Calu3 (cell line): ENCODE data around the gene LYPD3. TPM values are rescaled to one million over a fixed set of nuclear protein-coding genes. Genes with fewer than 3 reads are reported as not detected.

Source experiments
- BruUV-seq: library from RNA; stranded (reverse); fragments of 400-500 nt; replicated peaks from 2 replicates; lab custom pipeline; 2021; lab: Mats Ljungman, UMichigan
- CTCF ChIA-PET: fragments of 300-600 bp; sonication (Branson Sonifier 250); formaldehyde crosslinking; loops from one replicate; lab custom pipeline; 2022; ENCODE audit warnings: antibody characterized with exemption; lab: Charles Lee
- DNase-seq: peaks from one replicate; pipeline ENCODE4 v3.0.0; 2022
- H3K27ac Mint-ChIP-seq: one replicate; pipeline ENCODE4 v1.8.0; 2022; ENCODE audit warnings: mixed read lengths; ENCODE audit not compliant: unreplicated experiment
- H3K27me3 Mint-ChIP-seq: one replicate; pipeline ENCODE4 v1.8.0; 2022; ENCODE audit warnings: mixed read lengths; ENCODE audit not compliant: unreplicated experiment
- H3K36me3 Mint-ChIP-seq: one replicate; pipeline ENCODE4 v1.8.0; 2022; ENCODE audit warnings: mild to moderate bottlenecking, moderate library complexity, mixed read lengths; ENCODE audit not compliant: insufficient read depth, unreplicated experiment
- H3K4me1 Mint-ChIP-seq: one replicate; pipeline ENCODE4 v1.8.0; 2022; ENCODE audit warnings: mild to moderate bottlenecking, low read depth, mixed read lengths; ENCODE audit not compliant: unreplicated experiment
- H3K4me3 Mint-ChIP-seq: one replicate; pipeline ENCODE4 v1.8.0; 2022; ENCODE audit warnings: mild to moderate bottlenecking, low read depth, moderate library complexity, mixed read lengths; ENCODE audit not compliant: unreplicated experiment
- H3K9me3 Mint-ChIP-seq: one replicate; pipeline ENCODE4 v1.8.0; 2022; ENCODE audit warnings: low read depth, mixed read lengths; ENCODE audit not compliant: unreplicated experiment
- intact Hi-C: fragments of 100-400 bp; cut with micrococcal nuclease; formaldehyde crosslinking; loops from one replicate; pipeline ENCODE4 v1.10.0; 2022; ENCODE audit not compliant: unreplicated experiment
- total RNA-seq: library from RNA; stranded (reverse); gene quantifications from 2 replicates; pipeline ENCODE4 v1.2.3, GENCODE V29; 2022
- TF ChIP-seq, protein P1 (sequence below): fragments of 200-600 bp; IDR thresholded peaks from one replicate; pipeline ENCODE4 v1.8.0; 2022; ENCODE audit warnings: antibody characterized with exemption; ENCODE audit not compliant: unreplicated experiment

Gene LYPD3
- total RNA-seq, 1 experiment from 2014 or later, result 6.6 TPM

- H3K27ac Mint-ChIP-seq, result no peak overlapping the region
- BruUV-seq, result no TSS peak
Measured at GRCh38 chr19:43482193-43482592, 16.8 kb upstream of the LYPD3 start.

GRCh38 chr19:43481701-43482100 lies 16.3 kb upstream of the LYPD3 start:
- no peak overlapping the region for H3K4me3 Mint-ChIP-seq
- intact Hi-C loops, result no loop called here
- BruUV-seq, result no TSS peak
- H3K27me3 Mint-ChIP-seq, result no peaks in the 10 kb centered on the region
- no peak overlapping the region for H3K27ac Mint-ChIP-seq
- no peaks in the 10 kb centered on the region for H3K4me1 Mint-ChIP-seq
- no peak for DNase-seq
- no peaks in the 10 kb centered on the region for H3K9me3 Mint-ChIP-seq
- TF ChIP-seq, protein P1, sequence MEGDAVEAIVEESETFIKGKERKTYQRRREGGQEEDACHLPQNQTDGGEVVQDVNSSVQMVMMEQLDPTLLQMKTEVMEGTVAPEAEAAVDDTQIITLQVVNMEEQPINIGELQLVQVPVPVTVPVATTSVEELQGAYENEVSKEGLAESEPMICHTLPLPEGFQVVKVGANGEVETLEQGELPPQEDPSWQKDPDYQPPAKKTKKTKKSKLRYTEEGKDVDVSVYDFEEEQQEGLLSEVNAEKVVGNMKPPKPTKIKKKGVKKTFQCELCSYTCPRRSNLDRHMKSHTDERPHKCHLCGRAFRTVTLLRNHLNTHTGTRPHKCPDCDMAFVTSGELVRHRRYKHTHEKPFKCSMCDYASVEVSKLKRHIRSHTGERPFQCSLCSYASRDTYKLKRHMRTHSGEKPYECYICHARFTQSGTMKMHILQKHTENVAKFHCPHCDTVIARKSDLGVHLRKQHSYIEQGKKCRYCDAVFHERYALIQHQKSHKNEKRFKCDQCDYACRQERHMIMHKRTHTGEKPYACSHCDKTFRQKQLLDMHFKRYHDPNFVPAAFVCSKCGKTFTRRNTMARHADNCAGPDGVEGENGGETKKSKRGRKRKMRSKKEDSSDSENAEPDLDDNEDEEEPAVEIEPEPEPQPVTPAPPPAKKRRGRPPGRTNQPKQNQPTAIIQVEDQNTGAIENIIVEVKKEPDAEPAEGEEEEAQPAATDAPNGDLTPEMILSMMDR, result no peak
- CTCF ChIA-PET, result no interaction called here
- peaks cover 14% of the 10 kb centered on the region for H3K36me3 Mint-ChIP-seq

More at GRCh38 chr19:43482193-43482592, 16.8 kb upstream of the LYPD3 start:
- H3K36me3 Mint-ChIP-seq, result peaks cover 15% of the 10 kb centered on the region
- H3K9me3 Mint-ChIP-seq, result no peaks in the 10 kb centered on the region
- no peaks in the 10 kb centered on the region for H3K27me3 Mint-ChIP-seq
- TF ChIP-seq, protein P1, result no peak
- no peak for DNase-seq
- CTCF ChIA-PET, result no interaction called here
- no peaks in the 10 kb centered on the region for H3K4me1 Mint-ChIP-seq
- intact Hi-C loops, result no loop called here
- no peak overlapping the region for H3K4me3 Mint-ChIP-seq

DNA sequence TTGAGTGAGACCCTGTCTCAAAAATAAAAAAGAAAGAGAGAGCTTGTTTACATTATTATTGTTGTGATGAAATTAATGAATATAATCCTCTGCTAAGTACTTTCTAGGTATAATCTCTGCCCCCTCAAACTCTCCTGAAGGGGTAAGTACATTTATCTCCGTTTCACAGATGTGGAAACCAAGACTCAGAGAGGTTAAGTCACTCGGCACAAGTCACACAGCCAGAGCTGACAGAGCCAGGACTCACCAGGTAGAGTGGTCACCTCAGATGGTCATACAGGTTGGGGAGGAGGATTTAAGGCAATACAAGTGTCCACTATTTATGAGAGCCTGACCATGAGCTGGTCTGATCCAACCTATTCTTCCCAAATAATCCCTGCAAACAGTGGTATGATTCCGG lies 15.2 kb upstream of the LYPD3 start:
- no peak for DNase-seq
- no TSS peak for BruUV-seq
- no peaks in the 10 kb centered on the region for H3K27me3 Mint-ChIP-seq
- H3K4me3 Mint-ChIP-seq, result no peak overlapping the region
- H3K9me3 Mint-ChIP-seq, result no peaks in the 10 kb centered on the region
- TF ChIP-seq, protein P1, result no peak
- CTCF ChIA-PET, result interaction anchor here (0.5 to 0.7 kb wide), 3 partner anchors 19 to 182 kb away, joined by 4 read pairs; no protein-coding TSS in a partner anchor
- intact Hi-C loops, result no loop called here
- H3K27ac Mint-ChIP-seq, result no peak overlapping the region
- peaks cover 15% of the 10 kb centered on the region for H3K36me3 Mint-ChIP-seq
- peaks cover 9% of the 10 kb centered on the region for H3K4me1 Mint-ChIP-seq

GRCh38 chr19:43479961-43480561 lies 14.7 kb upstream of the LYPD3 start:
- DNase-seq, result no peak
- CTCF ChIA-PET, result interaction anchor here (0.5 to 0.7 kb wide), 3 partner anchors 19 to 183 kb away, joined by 4 read pairs; no protein-coding TSS in a partner anchor
- no peaks in the 10 kb centered on the region for H3K9me3 Mint-ChIP-seq
- peaks cover 14% of the 10 kb centered on the region for H3K4me1 Mint-ChIP-seq
- intact Hi-C loops, result no loop called here
- no peaks in the 10 kb centered on the region for H3K27me3 Mint-ChIP-seq
- TF ChIP-seq, protein P1, result no peak
- BruUV-seq, result no TSS peak
- peaks cover 20% of the 10 kb centered on the region for H3K36me3 Mint-ChIP-seq
- no peak overlapping the region for H3K4me3 Mint-ChIP-seq
- no peak overlapping the region for H3K27ac Mint-ChIP-seq
